Mesenchymal stem cell (in vitro differentiated cells and primary cell): ENCODE results near the gene PCK2.

Experiments
- DNase-seq: peaks from one replicate; pipeline ENCODE4 v3.0.0-alpha.2; 2013
- H2AFZ ChIP-seq: one replicate; pipeline ENCODE4 v1.6.1; 2013; ENCODE audit warnings: low read depth, mild to moderate bottlenecking, control low read depth, inconsistent platforms, low read length, moderate library complexity
- H2AK5ac ChIP-seq: 2 replicates; pipeline ENCODE4 v1.6.1; 2013; ENCODE audit warnings: low read length, moderate library complexity, mild to moderate bottlenecking, inconsistent platforms; ENCODE audit not compliant: severe bottlenecking
- H2BK120ac ChIP-seq: one replicate; pipeline ENCODE4 v1.6.1; 2013; ENCODE audit warnings: low read depth, mild to moderate bottlenecking, inconsistent platforms, low read length, moderate library complexity
- H2BK12ac ChIP-seq, 2 experiments: one replicate each; pipeline ENCODE4 v1.6.1; 2013; ENCODE audit warnings: inconsistent platforms in 2 of 2, low read length in 2 of 2, mild to moderate bottlenecking in 2 of 2, moderate library complexity in 2 of 2, control low read depth in 1 of 2
- H2BK15ac ChIP-seq: one replicate; pipeline ENCODE4 v1.6.1; 2013; ENCODE audit warnings: mild to moderate bottlenecking, low read depth, inconsistent platforms; ENCODE audit not compliant: poor library complexity, severe bottlenecking
- H2BK5ac ChIP-seq: 2 replicates; pipeline ENCODE4 v1.6.1; 2013; ENCODE audit warnings: low read depth, mild to moderate bottlenecking, low read length, control low read depth, inconsistent platforms; ENCODE audit not compliant: poor library complexity, severe bottlenecking
- H3K14ac ChIP-seq, 2 experiments: one replicate each; pipeline ENCODE4 v1.6.1; 2013; ENCODE audit warnings: inconsistent platforms in 2 of 2, low read length in 2 of 2, control low read depth in 1 of 2, mild to moderate bottlenecking in 1 of 2, moderate library complexity in 1 of 2
- H3K18ac ChIP-seq, 2 experiments: one replicate each; pipeline ENCODE4 v1.6.1; 2013; ENCODE audit warnings: inconsistent platforms in 2 of 2, low read length in 2 of 2, control low read depth in 1 of 2, low read depth in 1 of 2, mild to moderate bottlenecking in 1 of 2
- H3K23ac ChIP-seq, 2 experiments: one replicate each; pipeline ENCODE4 v1.6.1; 2013; ENCODE audit warnings: inconsistent platforms in 2 of 2, low read length in 2 of 2, mild to moderate bottlenecking in 2 of 2, moderate library complexity in 2 of 2, control low read depth in 1 of 2
- H3K27ac ChIP-seq: 2 replicates; pipeline ENCODE4 v1.5.1; 2013; ENCODE audit warnings: mild to moderate bottlenecking, moderate library complexity, low read length, control low read depth, inconsistent platforms; ENCODE audit not compliant: poor library complexity, severe bottlenecking
- H3K27me3 ChIP-seq, 2 experiments: 2 replicates each; pipeline versions ENCODE4 v1.6.1 to v1.7.0; 2013; ENCODE audit warnings: low read length in 2 of 2, mild to moderate bottlenecking in 2 of 2, moderate library complexity in 2 of 2, control low read depth in 1 of 2, inconsistent platforms in 1 of 2; ENCODE audit not compliant: control insufficient read depth in 1 of 2, insufficient read depth in 1 of 2
- H3K36me3 ChIP-seq, 2 experiments: 2 replicates each; pipeline versions ENCODE4 v1.6.1 to v1.7.0; 2013; ENCODE audit warnings: low read length in 2 of 2, control low read depth in 1 of 2, inconsistent platforms in 1 of 2, low read depth in 1 of 2, mild to moderate bottlenecking in 1 of 2; ENCODE audit not compliant: insufficient read depth in 2 of 2, control insufficient read depth in 1 of 2
- H3K4ac ChIP-seq, 2 experiments: one replicate each; pipeline ENCODE4 v1.6.1; 2013; ENCODE audit warnings: inconsistent platforms in 2 of 2, low read length in 2 of 2, mild to moderate bottlenecking in 2 of 2, moderate library complexity in 2 of 2, control low read depth in 1 of 2, low read depth in 1 of 2
- H3K4me1 ChIP-seq: 2 replicates; pipeline ENCODE4 v1.6.1; 2013; ENCODE audit warnings: low read depth, low read length, control low read depth; ENCODE audit not compliant: control insufficient read depth, insufficient read depth
- H3K4me2 ChIP-seq: 2 replicates; pipeline ENCODE4 v1.6.1; 2013; ENCODE audit warnings: low read length, mild to moderate bottlenecking, inconsistent platforms; ENCODE audit not compliant: poor library complexity, severe bottlenecking
- H3K4me3 ChIP-seq, 2 experiments: 2 replicates each; pipeline versions ENCODE4 v1.5.1 to v1.7.0; 2013; ENCODE audit warnings: low read length in 2 of 2, mild to moderate bottlenecking in 2 of 2, control low read depth in 1 of 2, low read depth in 1 of 2; ENCODE audit not compliant: insufficient read depth in 1 of 2
- H3K79me1 ChIP-seq: replicated peaks from 2 replicates; pipeline ENCODE4 v1.6.1; 2013; ENCODE audit warnings: mild to moderate bottlenecking, control low read depth, low read length, inconsistent platforms; ENCODE audit not compliant: poor library complexity, severe bottlenecking
- H3K9ac ChIP-seq: 2 replicates; pipeline ENCODE4 v1.7.0; 2013; ENCODE audit warnings: mild to moderate bottlenecking, low read length, moderate library complexity
- H3K9me3 ChIP-seq: 2 replicates; pipeline ENCODE4 v1.7.0; 2013; ENCODE audit warnings: mild to moderate bottlenecking, low read length; ENCODE audit not compliant: control insufficient read depth
- H4K8ac ChIP-seq: one replicate; pipeline ENCODE4 v1.6.1; 2013; ENCODE audit warnings: inconsistent platforms, mild to moderate bottlenecking, low read length, moderate library complexity
- H4K91ac ChIP-seq: one replicate; pipeline ENCODE4 v1.6.1; 2013; ENCODE audit warnings: mild to moderate bottlenecking, low read length, inconsistent platforms
- WGBS: methylation state at CpG from one replicate; pipeline ENCODE4 v1.1.7; 2013; ENCODE audit warnings: mixed read lengths; 5-methylcytosine and 5-hydroxymethylcytosine counted together

The PCK2 gene

DNA sequence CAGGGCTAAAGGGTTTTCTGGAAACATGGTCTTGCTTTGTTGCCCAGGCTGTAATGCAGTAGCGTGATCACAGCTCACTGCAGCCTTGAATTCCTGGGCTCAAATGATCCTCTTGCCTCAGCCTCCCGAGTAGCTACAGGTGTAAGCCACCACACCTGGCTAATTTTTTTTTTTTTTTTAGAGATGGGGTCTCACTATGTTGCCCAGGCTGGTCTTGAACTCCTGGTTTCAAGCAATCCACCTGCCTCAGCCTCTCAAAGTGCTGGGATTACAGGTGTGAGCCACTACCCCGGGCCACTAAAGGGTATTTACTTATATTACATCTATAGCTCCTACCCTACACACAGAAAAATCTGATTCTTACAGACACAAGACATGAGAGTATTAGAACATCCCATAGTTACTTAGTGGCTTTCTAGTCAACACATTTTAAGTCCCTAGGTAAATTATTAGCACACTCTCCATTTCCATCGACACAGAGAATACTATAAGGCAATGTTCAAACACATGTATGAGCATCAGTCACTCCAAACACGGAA lies 14.3 kb downstream of the PCK2 start:
- Histone ChIP-seq H3K4me3 (no peak overlapping the region), H3K9ac (peak overlapping the region; percentile 25), H3K4me1 (no peaks in the 10 kb centered on the region), H3K23ac (no peak overlapping the region), H3K4me2 (no peak overlapping the region), H4K91ac (no peak overlapping the region), H2BK5ac (no peak overlapping the region), H2AFZ (no peak overlapping the region), H3K79me1 (peaks cover 1% of the 10 kb centered on the region), H2BK15ac (no peak overlapping the region), H3K9me3 (no peaks in the 10 kb centered on the region), H3K27ac (no peak overlapping the region), H4K8ac (no peak overlapping the region), H3K18ac (no peak overlapping the region), H3K4ac (no peak overlapping the region), H3K14ac (no peak overlapping the region), H2BK120ac (no peak overlapping the region), H3K36me3 (peaks cover 4 to 5% of the 10 kb centered on the region in 2 experiments), H3K27me3 (no peaks in the 10 kb centered on the region), H2AK5ac (no peak overlapping the region), H2BK12ac (no peak overlapping the region)
- WGBS: 63% methylated on average over 4 of the region's 5 CpGs
- DNase-seq: no peak

DNA sequence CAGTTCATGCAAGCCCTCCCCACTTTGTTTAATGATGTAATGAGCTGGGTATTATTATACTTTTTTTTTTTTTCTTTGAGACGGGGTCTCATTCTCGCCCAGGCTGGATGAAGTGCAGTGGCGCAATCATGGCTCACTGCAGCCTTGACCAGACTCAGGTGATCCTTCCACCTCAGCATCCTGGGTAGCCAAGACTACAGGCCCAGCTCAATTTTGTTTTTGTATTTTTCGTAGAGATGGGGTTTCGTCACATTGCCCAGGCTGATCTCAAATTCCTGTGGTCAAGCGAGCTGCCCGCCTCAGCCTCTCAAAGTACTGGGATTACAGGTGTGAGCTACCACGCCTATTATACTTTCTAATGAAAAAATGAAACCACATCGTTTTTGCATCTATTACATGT lies 15.9 kb downstream of the PCK2 start:
- Histone ChIP-seq H2BK12ac (no peak overlapping the region), H3K9me3 (no peaks in the 10 kb centered on the region), H4K8ac (no peak overlapping the region), H3K36me3 (no peaks in the 10 kb centered on the region), H3K79me1 (peaks cover 1% of the 10 kb centered on the region), H3K27ac (no peak overlapping the region), H3K4me2 (no peak overlapping the region), H3K9ac (no peak overlapping the region), H3K4me3 (no peak overlapping the region), H3K23ac (no peak overlapping the region), H2BK5ac (no peak overlapping the region), H2BK15ac (no peak overlapping the region), H2BK120ac (no peak overlapping the region), H3K27me3 (no peaks in the 10 kb centered on the region), H3K18ac (no peak overlapping the region), H3K4ac (no peak overlapping the region), H2AFZ (no peak overlapping the region), H2AK5ac (no peak overlapping the region), H4K91ac (no peak overlapping the region), H3K14ac (no peak overlapping the region), H3K4me1 (no peaks in the 10 kb centered on the region)
- no peak for DNase-seq
- 90% methylated on average over 7 of the region's 9 CpGs for WGBS

DNA sequence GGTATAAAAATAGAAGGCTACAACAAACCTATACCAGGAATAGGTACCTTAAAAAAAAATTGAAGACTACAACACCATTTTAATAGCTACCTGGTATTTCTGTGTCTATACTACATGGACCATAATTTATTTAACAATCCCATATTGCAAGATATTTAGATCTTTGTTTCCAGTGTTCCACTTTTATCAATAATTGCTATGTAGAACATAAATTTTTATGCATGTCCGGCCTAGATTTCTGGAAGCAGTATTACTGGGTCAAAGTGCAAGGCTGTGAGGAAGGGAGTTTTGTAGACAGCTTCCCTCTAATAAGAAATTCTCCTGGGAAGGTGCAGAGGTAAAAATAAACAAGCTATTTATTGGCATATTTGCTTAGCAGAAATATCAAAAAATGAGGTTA lies 16.4 kb downstream of the PCK2 start:
- Histone ChIP-seq H3K4me1 (peaks cover 2% of the 10 kb centered on the region), H3K79me1 (peaks cover 3% of the 10 kb centered on the region), H2BK15ac (no peak overlapping the region), H4K91ac (no peak overlapping the region), H3K14ac (no peak overlapping the region), H3K18ac (no peak overlapping the region), H4K8ac (no peak overlapping the region), H2AK5ac (no peak overlapping the region), H2BK12ac (no peak overlapping the region), H3K27ac (no peak overlapping the region), H2BK5ac (no peak overlapping the region), H3K27me3 (no peaks in the 10 kb centered on the region), H3K36me3 (no peaks in the 10 kb centered on the region), H3K4me2 (no peak overlapping the region), H3K4me3 (no peak overlapping the region), H2AFZ (no peak overlapping the region), H2BK120ac (no peak overlapping the region), H3K4ac (no peak overlapping the region), H3K9ac (no peak overlapping the region), H3K9me3 (no peaks in the 10 kb centered on the region), H3K23ac (no peak overlapping the region)
- WGBS: 86% methylated on average over 1 of the region's 1 CpG
- no peak for DNase-seq

DNA sequence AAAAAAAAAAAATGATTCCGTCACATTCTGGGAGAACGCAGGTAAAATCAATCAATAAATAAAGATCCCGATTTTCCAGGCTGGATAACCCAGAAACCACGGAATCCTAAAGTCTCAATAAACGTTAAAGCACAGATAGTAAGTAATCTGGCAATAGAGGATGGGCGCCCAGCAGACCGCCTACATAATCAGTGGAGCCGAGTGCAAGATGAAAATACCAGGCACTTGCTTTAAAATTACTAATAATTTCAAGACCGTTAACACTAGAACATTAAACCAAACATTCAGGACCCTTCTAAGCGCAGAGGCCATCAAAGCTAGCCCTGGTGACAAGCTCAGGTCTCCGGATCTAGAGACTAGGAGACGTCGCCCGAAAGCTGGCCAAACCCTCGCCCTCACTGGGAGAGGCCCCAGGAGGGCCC lies 19.3 kb downstream of the PCK2 start:
- H3K9ac ChIP-seq: peak overlapping the region; percentile 97
- H3K14ac ChIP-seq: no peak overlapping the region
- H3K4me3 ChIP-seq: peak overlapping the region; percentile 72 to 91
- no peak for DNase-seq
- peak overlapping the region; percentile 61 for H2BK120ac ChIP-seq
- H3K23ac ChIP-seq: peak overlapping the region in 1 of 2 experiments; percentile 16
- peak overlapping the region; percentile 83 for H3K4me2 ChIP-seq
- no peaks in the 10 kb centered on the region for H3K9me3 ChIP-seq
- peak overlapping the region; percentile 80 to 98 for H3K18ac ChIP-seq
- peaks cover 12 to 16% of the 10 kb centered on the region in 2 experiments for H3K36me3 ChIP-seq
- peak overlapping the region; percentile 97 for H4K91ac ChIP-seq
- H3K4me1 ChIP-seq: peaks cover 7% of the 10 kb centered on the region
- peak overlapping the region; percentile 96 for H4K8ac ChIP-seq
- peak overlapping the region; percentile 49 for H2AK5ac ChIP-seq
- peaks cover 24% of the 10 kb centered on the region for H3K79me1 ChIP-seq
- H3K4ac ChIP-seq: peak overlapping the region; percentile 85 to 95
- H2BK12ac ChIP-seq: peak overlapping the region; percentile 40 to 59
- H2AFZ ChIP-seq: no peak overlapping the region
- WGBS: 19% methylated on average over 15 of the region's 15 CpGs
- H3K27ac ChIP-seq: peak overlapping the region; percentile 98
- no peak overlapping the region for H2BK15ac ChIP-seq
- H3K27me3 ChIP-seq: no peaks in the 10 kb centered on the region
- H2BK5ac ChIP-seq: peak overlapping the region; percentile 59
